ENCODE data around the gene GRID1.

- no peak for TF ChIP-seq CTCF (IDR thresholded peaks at IDR 0.05)
- no peak for TF ChIP-seq MXI1 (IDR thresholded peaks at IDR 0.05; ENCODE audit: low read depth, low read length)
- no peak for TF ChIP-seq USF2 (IDR thresholded peaks at IDR 0.05; ENCODE audit: borderline replicate concordance, low read depth, low read length)
- no peak for TF ChIP-seq RAD21 (IDR thresholded peaks at IDR 0.05; ENCODE audit: low read length)
- TF ChIP-seq REST (IDR thresholded peaks at IDR 0.05; ENCODE audit: low read depth, low read length) = no peak
- TF ChIP-seq EP300 (IDR thresholded peaks at IDR 0.05; ENCODE audit: borderline replicate concordance in 1 of 2, low read depth in 1 of 2, low read length in 1 of 2) = no peak
- TF ChIP-seq RXRA (IDR thresholded peaks at IDR 0.05; ENCODE audit: borderline replicate concordance, low read depth) = no peak
- no peak for TF ChIP-seq RFX5 (IDR thresholded peaks at IDR 0.05; ENCODE audit: low read length)
- TF ChIP-seq NFIC (IDR thresholded peaks at IDR 0.05; ENCODE audit: borderline replicate concordance) = no peak
- no peak for TF ChIP-seq RCOR1 (IDR thresholded peaks at IDR 0.05; ENCODE audit: low read length)
Measured at GRCh38 chr10:86265895-86266259, 100.7 kb downstream of the GRID1 start.
